Activated naive CD4-positive, alpha-beta T cell treated with anti-CD3 and anti-CD28 coated beads, Interleukin-2, amount 50 U/mL, for 24 hours (primary cell): ENCODE measurements around the gene STMN3.
"Not testable (repeated sequence)": the region's sequence is repeated elsewhere in the genome, so short reads cannot be mapped to it uniquely, and the experiment has no call there.

Experiments
- H3K27ac Mint-ChIP-seq: one replicate; pipeline ENCODE4 v1.8.0; 2021; ENCODE audit warnings: mild to moderate bottlenecking, mixed read lengths
- H3K27me3 Mint-ChIP-seq: one replicate; pipeline ENCODE4 v1.8.0; 2021; ENCODE audit warnings: mixed read lengths
- H3K36me3 Mint-ChIP-seq: one replicate; pipeline ENCODE4 v1.8.0; 2021; ENCODE audit warnings: mixed read lengths
- H3K4me1 Mint-ChIP-seq: one replicate; pipeline ENCODE4 v1.8.0; 2021; ENCODE audit warnings: mixed read lengths
- H3K4me3 Mint-ChIP-seq: one replicate; pipeline ENCODE4 v1.8.0; 2021; ENCODE audit warnings: mild to moderate bottlenecking, mixed read lengths
- H3K9me3 Mint-ChIP-seq: one replicate; pipeline ENCODE4 v1.8.0; 2021; ENCODE audit warnings: mixed read lengths

STMN3 gene

GRCh38 chr20:63656451-63656850 is 3.2 kb upstream of the STMN3 start:
- peaks cover 37% of the 10 kb centered on the region for H3K4me1 Mint-ChIP-seq
- H3K27me3 Mint-ChIP-seq: no peaks in the 10 kb centered on the region
- H3K27ac Mint-ChIP-seq: no peak overlapping the region
- peak overlapping the region; percentile 11 for H3K4me3 Mint-ChIP-seq
- H3K9me3 Mint-ChIP-seq: no peaks in the 10 kb centered on the region
- peaks cover 1% of the 10 kb centered on the region for H3K36me3 Mint-ChIP-seq

- Mint-ChIP-seq H3K4me1 (peaks cover 43% of the 10 kb centered on the region), H3K27ac (no peak overlapping the region), H3K9me3 (no peaks in the 10 kb centered on the region), H3K27me3 (no peaks in the 10 kb centered on the region), H3K36me3 (peaks cover 1% of the 10 kb centered on the region), H3K4me3 (no peak overlapping the region)
Measured at GRCh38 chr20:63655249-63655648, 2.0 kb upstream of the STMN3 start.

- Mint-ChIP-seq H3K4me3 (peak overlapping the region; percentile 73), H3K9me3 (no peaks in the 10 kb centered on the region), H3K36me3 (peaks cover 1% of the 10 kb centered on the region), H3K4me1 (peaks cover 34% of the 10 kb centered on the region), H3K27me3 (no peaks in the 10 kb centered on the region), H3K27ac (peak overlapping the region; percentile 46)
Measured at GRCh38 chr20:63653974-63654668, 897 bp upstream of the STMN3 start.

GRCh38 chr20:63652192-63652980 is 838 bp downstream of the STMN3 start:
- peaks cover 27% of the 10 kb centered on the region for H3K4me1 Mint-ChIP-seq
- H3K27me3 Mint-ChIP-seq: no peaks in the 10 kb centered on the region
- H3K36me3 Mint-ChIP-seq: no peaks in the 10 kb centered on the region
- no peaks in the 10 kb centered on the region for H3K9me3 Mint-ChIP-seq
- no peak overlapping the region for H3K27ac Mint-ChIP-seq
- peak overlapping the region; percentile 57 for H3K4me3 Mint-ChIP-seq

- no peaks in the 10 kb centered on the region for H3K9me3 Mint-ChIP-seq
- H3K4me1 Mint-ChIP-seq: peaks cover 27% of the 10 kb centered on the region
- H3K36me3 Mint-ChIP-seq: no peaks in the 10 kb centered on the region
- peak overlapping the region; percentile 91 for H3K27ac Mint-ChIP-seq
- no peaks in the 10 kb centered on the region for H3K27me3 Mint-ChIP-seq
- H3K4me3 Mint-ChIP-seq: peak overlapping the region; percentile 86
Measured at GRCh38 chr20:63651942-63652191, 1.4 kb downstream of the STMN3 start.

- peaks cover 27% of the 10 kb centered on the region for H3K4me1 Mint-ChIP-seq
- H3K27me3 Mint-ChIP-seq, H3K9me3 Mint-ChIP-seq, H3K4me3 Mint-ChIP-seq, H3K27ac Mint-ChIP-seq, H3K36me3 Mint-ChIP-seq: not testable (repeated sequence)
Measured at GRCh38 chr20:63650486-63650885, 2.7 kb downstream of the STMN3 start.

GRCh38 chr20:63648895-63649589 is 4.2 kb downstream of the STMN3 start:
- no peaks in the 10 kb centered on the region for H3K9me3 Mint-ChIP-seq
- peaks cover 17% of the 10 kb centered on the region for H3K4me1 Mint-ChIP-seq
- H3K27ac Mint-ChIP-seq: no peak overlapping the region
- no peaks in the 10 kb centered on the region for H3K36me3 Mint-ChIP-seq
- no peaks in the 10 kb centered on the region for H3K27me3 Mint-ChIP-seq
- H3K4me3 Mint-ChIP-seq: no peak overlapping the region

GRCh38 chr20:63648190-63648589 is 5.0 kb downstream of the STMN3 start:
- Mint-ChIP-seq H3K27me3 (no peaks in the 10 kb centered on the region), H3K4me3 (no peak overlapping the region)

GRCh38 chr20:63645218-63645617 is 8.0 kb downstream of the STMN3 start:
- H3K27ac Mint-ChIP-seq: no peak overlapping the region
- no peaks in the 10 kb centered on the region for H3K36me3 Mint-ChIP-seq
- H3K4me1 Mint-ChIP-seq: peaks cover 8% of the 10 kb centered on the region
- H3K27me3 Mint-ChIP-seq: no peaks in the 10 kb centered on the region
- H3K4me3 Mint-ChIP-seq: no peak overlapping the region
- H3K9me3 Mint-ChIP-seq: no peaks in the 10 kb centered on the region

More at GRCh38 chr20:63648190-63648589, 5.0 kb downstream of the STMN3 start:
- Mint-ChIP-seq H3K9me3 (no peaks in the 10 kb centered on the region), H3K36me3 (no peaks in the 10 kb centered on the region), H3K27ac (no peak overlapping the region), H3K4me1 (peaks cover 15% of the 10 kb centered on the region)

- Mint-ChIP-seq H3K9me3 (no peaks in the 10 kb centered on the region), H3K27ac (no peak overlapping the region), H3K4me1 (peaks cover 16% of the 10 kb centered on the region), H3K4me3 (no peak overlapping the region), H3K36me3 (no peaks in the 10 kb centered on the region), H3K27me3 (no peaks in the 10 kb centered on the region)
Measured at GRCh38 chr20:63643946-63644345, 9.3 kb downstream of the STMN3 start.

- Mint-ChIP-seq H3K9me3 (no peaks in the 10 kb centered on the region), H3K4me1 (peaks cover 19% of the 10 kb centered on the region), H3K27me3 (no peaks in the 10 kb centered on the region), H3K36me3 (no peaks in the 10 kb centered on the region), H3K27ac (peak overlapping the region; percentile 91), H3K4me3 (no peak overlapping the region)
Measured at GRCh38 chr20:63643499-63643898, 9.7 kb downstream of the STMN3 start.

GRCh38 chr20:63642527-63643247 is 10.5 kb downstream of the STMN3 start:
- Mint-ChIP-seq H3K9me3 (no peaks in the 10 kb centered on the region), H3K27me3 (no peaks in the 10 kb centered on the region), H3K27ac (no peak overlapping the region), H3K36me3 (no peaks in the 10 kb centered on the region), H3K4me1 (peaks cover 24% of the 10 kb centered on the region), H3K4me3 (peak overlapping the region; percentile 57)

- H3K27me3 Mint-ChIP-seq: no peaks in the 10 kb centered on the region
- H3K27ac Mint-ChIP-seq: peak overlapping the region; percentile 41
- H3K9me3 Mint-ChIP-seq: no peaks in the 10 kb centered on the region
- no peaks in the 10 kb centered on the region for H3K36me3 Mint-ChIP-seq
- peaks cover 30% of the 10 kb centered on the region for H3K4me1 Mint-ChIP-seq
- peak overlapping the region; percentile 47 for H3K4me3 Mint-ChIP-seq
Measured at GRCh38 chr20:63641792-63642523, 11.3 kb downstream of the STMN3 start.

GRCh38 chr20:63641146-63641791 is 12.0 kb downstream of the STMN3 start:
- peak overlapping the region; percentile 70 for H3K4me3 Mint-ChIP-seq
- no peaks in the 10 kb centered on the region for H3K9me3 Mint-ChIP-seq
- no peaks in the 10 kb centered on the region for H3K27me3 Mint-ChIP-seq
- H3K27ac Mint-ChIP-seq: peak overlapping the region; percentile 74
- H3K4me1 Mint-ChIP-seq: peaks cover 33% of the 10 kb centered on the region
- no peaks in the 10 kb centered on the region for H3K36me3 Mint-ChIP-seq

- Mint-ChIP-seq H3K4me3 (peak overlapping the region; percentile 71), H3K4me1 (peaks cover 37% of the 10 kb centered on the region)
- H3K9me3 Mint-ChIP-seq, H3K27ac Mint-ChIP-seq, H3K36me3 Mint-ChIP-seq, H3K27me3 Mint-ChIP-seq: not testable (repeated sequence)
Measured at GRCh38 chr20:63640686-63641085, 12.5 kb downstream of the STMN3 start.
